HepG2 (cell line): ENCODE results near the gene AXIN2. TPM values are rescaled to one million over a fixed set of nuclear protein-coding genes. Genes with fewer than 3 reads are reported as not detected.

Source experiments
- ETV6 ChIP-seq: sonication (generic); formaldehyde crosslinking; conservative IDR thresholded peaks from 2 replicates; pipeline ENCODE4 v1.4.0; 2020; ENCODE audit warnings: missing genetic modification reagents
- GLI4 ChIP-seq: sonication (generic); formaldehyde crosslinking; IDR thresholded peaks from 2 replicates; pipeline ENCODE4 v1.5.1; 2020; ENCODE audit warnings: missing genetic modification reagents, mild to moderate bottlenecking, moderate library complexity, borderline replicate concordance
- GTF2F1 ChIP-seq: fragments of 150-350 bp; IDR thresholded peaks from 2 replicates; pipeline ENCODE4 v1.6.1; 2014; ENCODE audit warnings: low read length
- HMGA1 ChIP-seq: sonication (generic); formaldehyde crosslinking; conservative IDR thresholded peaks from 2 replicates; pipeline ENCODE4 v1.4.0; 2020; ENCODE audit warnings: missing genetic modification reagents
- KLF11 ChIP-seq: IDR thresholded peaks from 2 replicates; pipeline ENCODE4 v1.6.1; 2016; ENCODE audit warnings: missing compliant biosample characterization
- NAIF1 ChIP-seq: sonication (generic); formaldehyde crosslinking; IDR thresholded peaks from 2 replicates; pipeline ENCODE4 v1.5.0; 2020; ENCODE audit warnings: mild to moderate bottlenecking, missing genetic modification reagents, borderline replicate concordance
- REPIN1 ChIP-seq: sonication (generic); formaldehyde crosslinking; IDR thresholded peaks from 2 replicates; pipeline ENCODE4 v1.8.0; 2022; ENCODE audit warnings: missing genetic modification reagents, low read depth, mild to moderate bottlenecking, borderline replicate concordance
- SRSF1 ChIP-seq: fragments of 200-400 bp; formaldehyde crosslinking; optimal IDR thresholded peaks from 2 replicates; pipeline ENCODE3; 2017; ENCODE audit warnings: mild to moderate bottlenecking, low read depth, low read length, moderate library complexity
- TBX3 ChIP-seq: fragments of 450-650 bp; IDR thresholded peaks from 2 replicates; pipeline ENCODE4 v1.6.1; 2017; ENCODE audit warnings: antibody characterized with exemption, mild to moderate bottlenecking, inconsistent platforms, borderline replicate concordance
- ZBTB42 ChIP-seq: sonication (generic); formaldehyde crosslinking; IDR thresholded peaks from 2 replicates; pipeline ENCODE4 v1.5.0; 2020; ENCODE audit warnings: mild to moderate bottlenecking, missing genetic modification reagents
- ZNF607 ChIP-seq: sonication (generic); formaldehyde crosslinking; IDR thresholded peaks from 2 replicates; pipeline ENCODE4 v1.5.1; 2020; ENCODE audit warnings: missing genetic modification reagents, mild to moderate bottlenecking, borderline replicate concordance
- ZNF7 ChIP-seq: IDR thresholded peaks from 2 replicates; pipeline ENCODE4 v1.6.1; 2016; ENCODE audit warnings: missing biosample characterization, missing genetic modification reagents
- ZNF747 ChIP-seq: sonication (generic); formaldehyde crosslinking; IDR thresholded peaks from 2 replicates; pipeline ENCODE4 v1.8.1; 2023; ENCODE audit warnings: missing genetic modification reagents, mild to moderate bottlenecking, borderline replicate concordance
- ZSCAN20 ChIP-seq: sonication (generic); formaldehyde crosslinking; IDR thresholded peaks from 2 replicates; pipeline ENCODE4 v1.4.0; 2020; ENCODE audit warnings: missing genetic modification reagents, mild to moderate bottlenecking, borderline replicate concordance
- polyA plus RNA-seq, 8 experiments: library from polyadenylated mRNA; depleted of rRNA in 3 of 8; stranded (reverse) in 7 of 8; unstranded in 1 of 8; fragments of >200 nt; fragmentation: Illumina TruSeq in 4 of 8; extraction: Trizol in 4 of 8; gene quantifications; 2 replicates each; pipeline versions ENCODE4 v1.2.1 to v1.2.3, GENCODE V29; 2011 to 2016; ENCODE audit warnings: low read depth in 4 of 8, missing spikeins in 1 of 8, mixed read lengths in 1 of 8; ENCODE audit not compliant: insufficient read depth in 1 of 8
- total RNA-seq, 5 experiments: library from RNA; depleted of rRNA; stranded (reverse); fragments of >200 nt; fragmentation: Illumina TruSeq; extraction: Trizol; gene quantifications; 2 replicates each; pipeline ENCODE4 v1.2.3, GENCODE V29; 2016; ENCODE audit warnings: low read depth in 1 of 5
- TF ChIP-seq, protein P1 (sequence below): sonication (generic); formaldehyde crosslinking; conservative IDR thresholded peaks from 2 replicates; pipeline ENCODE4 v1.4.0; 2020; ENCODE audit warnings: mild to moderate bottlenecking, missing genetic modification reagents, moderate library complexity
- TF ChIP-seq, protein P2 (sequence below): sonication (generic); formaldehyde crosslinking; IDR thresholded peaks from 2 replicates; pipeline ENCODE4 v1.5.0; 2020; ENCODE audit warnings: missing genetic modification reagents
- TF ChIP-seq, protein P3 (sequence below): sonication (generic); formaldehyde crosslinking; IDR thresholded peaks from 2 replicates; pipeline ENCODE4 v1.4.0; 2020; ENCODE audit warnings: missing genetic modification reagents
- TF ChIP-seq, protein P4 (sequence below): sonication (generic); formaldehyde crosslinking; IDR thresholded peaks from 2 replicates; pipeline ENCODE4 v1.4.0; 2020; ENCODE audit warnings: low read depth, mild to moderate bottlenecking, missing genetic modification reagents
- TF ChIP-seq, protein P5 (sequence below): IDR thresholded peaks from 2 replicates; pipeline ENCODE4 v1.6.1; 2012; ENCODE audit warnings: low read depth, low read length, improper control_type of control experiment

The AXIN2 gene
- total and polyA plus RNA-seq, 2 of the 13 experiments (the other 11 are each of a cell fraction or from before 2014, with no cell fraction given) = 58.6 to 63.4 TPM

- TF ChIP-seq, protein P1, sequence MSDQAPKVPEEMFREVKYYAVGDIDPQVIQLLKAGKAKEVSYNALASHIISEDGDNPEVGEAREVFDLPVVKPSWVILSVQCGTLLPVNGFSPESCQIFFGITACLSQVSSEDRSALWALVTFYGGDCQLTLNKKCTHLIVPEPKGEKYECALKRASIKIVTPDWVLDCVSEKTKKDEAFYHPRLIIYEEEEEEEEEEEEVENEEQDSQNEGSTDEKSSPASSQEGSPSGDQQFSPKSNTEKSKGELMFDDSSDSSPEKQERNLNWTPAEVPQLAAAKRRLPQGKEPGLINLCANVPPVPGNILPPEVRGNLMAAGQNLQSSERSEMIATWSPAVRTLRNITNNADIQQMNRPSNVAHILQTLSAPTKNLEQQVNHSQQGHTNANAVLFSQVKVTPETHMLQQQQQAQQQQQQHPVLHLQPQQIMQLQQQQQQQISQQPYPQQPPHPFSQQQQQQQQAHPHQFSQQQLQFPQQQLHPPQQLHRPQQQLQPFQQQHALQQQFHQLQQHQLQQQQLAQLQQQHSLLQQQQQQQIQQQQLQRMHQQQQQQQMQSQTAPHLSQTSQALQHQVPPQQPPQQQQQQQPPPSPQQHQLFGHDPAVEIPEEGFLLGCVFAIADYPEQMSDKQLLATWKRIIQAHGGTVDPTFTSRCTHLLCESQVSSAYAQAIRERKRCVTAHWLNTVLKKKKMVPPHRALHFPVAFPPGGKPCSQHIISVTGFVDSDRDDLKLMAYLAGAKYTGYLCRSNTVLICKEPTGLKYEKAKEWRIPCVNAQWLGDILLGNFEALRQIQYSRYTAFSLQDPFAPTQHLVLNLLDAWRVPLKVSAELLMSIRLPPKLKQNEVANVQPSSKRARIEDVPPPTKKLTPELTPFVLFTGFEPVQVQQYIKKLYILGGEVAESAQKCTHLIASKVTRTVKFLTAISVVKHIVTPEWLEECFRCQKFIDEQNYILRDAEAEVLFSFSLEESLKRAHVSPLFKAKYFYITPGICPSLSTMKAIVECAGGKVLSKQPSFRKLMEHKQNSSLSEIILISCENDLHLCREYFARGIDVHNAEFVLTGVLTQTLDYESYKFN (CRISPR knock-in tag) = peak; percentile 53
- TF ChIP-seq ZNF7 (CRISPR knock-in tag) = no peak
- TF ChIP-seq, protein P2, sequence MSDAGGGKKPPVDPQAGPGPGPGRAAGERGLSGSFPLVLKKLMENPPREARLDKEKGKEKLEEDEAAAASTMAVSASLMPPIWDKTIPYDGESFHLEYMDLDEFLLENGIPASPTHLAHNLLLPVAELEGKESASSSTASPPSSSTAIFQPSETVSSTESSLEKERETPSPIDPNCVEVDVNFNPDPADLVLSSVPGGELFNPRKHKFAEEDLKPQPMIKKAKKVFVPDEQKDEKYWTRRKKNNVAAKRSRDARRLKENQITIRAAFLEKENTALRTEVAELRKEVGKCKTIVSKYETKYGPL (CRISPR knock-in tag) = peak; percentile 95
- no peak for TF ChIP-seq ZNF747 (CRISPR knock-in tag)
- peak; percentile 92 for TF ChIP-seq ZSCAN20 (CRISPR knock-in tag)
- no peak for TF ChIP-seq ZBTB42 (CRISPR knock-in tag)
- no peak for TF ChIP-seq KLF11
- peak; percentile 76; the same call in 1 of the 2 replicates for TF ChIP-seq NAIF1
- peak; percentile 97 for TF ChIP-seq REPIN1 (CRISPR knock-in tag)
- TF ChIP-seq, protein P3, sequence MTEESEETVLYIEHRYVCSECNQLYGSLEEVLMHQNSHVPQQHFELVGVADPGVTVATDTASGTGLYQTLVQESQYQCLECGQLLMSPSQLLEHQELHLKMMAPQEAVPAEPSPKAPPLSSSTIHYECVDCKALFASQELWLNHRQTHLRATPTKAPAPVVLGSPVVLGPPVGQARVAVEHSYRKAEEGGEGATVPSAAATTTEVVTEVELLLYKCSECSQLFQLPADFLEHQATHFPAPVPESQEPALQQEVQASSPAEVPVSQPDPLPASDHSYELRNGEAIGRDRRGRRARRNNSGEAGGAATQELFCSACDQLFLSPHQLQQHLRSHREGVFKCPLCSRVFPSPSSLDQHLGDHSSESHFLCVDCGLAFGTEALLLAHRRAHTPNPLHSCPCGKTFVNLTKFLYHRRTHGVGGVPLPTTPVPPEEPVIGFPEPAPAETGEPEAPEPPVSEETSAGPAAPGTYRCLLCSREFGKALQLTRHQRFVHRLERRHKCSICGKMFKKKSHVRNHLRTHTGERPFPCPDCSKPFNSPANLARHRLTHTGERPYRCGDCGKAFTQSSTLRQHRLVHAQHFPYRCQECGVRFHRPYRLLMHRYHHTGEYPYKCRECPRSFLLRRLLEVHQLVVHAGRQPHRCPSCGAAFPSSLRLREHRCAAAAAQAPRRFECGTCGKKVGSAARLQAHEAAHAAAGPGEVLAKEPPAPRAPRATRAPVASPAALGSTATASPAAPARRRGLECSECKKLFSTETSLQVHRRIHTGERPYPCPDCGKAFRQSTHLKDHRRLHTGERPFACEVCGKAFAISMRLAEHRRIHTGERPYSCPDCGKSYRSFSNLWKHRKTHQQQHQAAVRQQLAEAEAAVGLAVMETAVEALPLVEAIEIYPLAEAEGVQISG = peak; percentile 73
- TF ChIP-seq HMGA1 = no peak
- TF ChIP-seq, protein P4, sequence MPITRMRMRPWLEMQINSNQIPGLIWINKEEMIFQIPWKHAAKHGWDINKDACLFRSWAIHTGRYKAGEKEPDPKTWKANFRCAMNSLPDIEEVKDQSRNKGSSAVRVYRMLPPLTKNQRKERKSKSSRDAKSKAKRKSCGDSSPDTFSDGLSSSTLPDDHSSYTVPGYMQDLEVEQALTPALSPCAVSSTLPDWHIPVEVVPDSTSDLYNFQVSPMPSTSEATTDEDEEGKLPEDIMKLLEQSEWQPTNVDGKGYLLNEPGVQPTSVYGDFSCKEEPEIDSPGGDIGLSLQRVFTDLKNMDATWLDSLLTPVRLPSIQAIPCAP = peak; percentile 88
- TF ChIP-seq, protein P5, sequence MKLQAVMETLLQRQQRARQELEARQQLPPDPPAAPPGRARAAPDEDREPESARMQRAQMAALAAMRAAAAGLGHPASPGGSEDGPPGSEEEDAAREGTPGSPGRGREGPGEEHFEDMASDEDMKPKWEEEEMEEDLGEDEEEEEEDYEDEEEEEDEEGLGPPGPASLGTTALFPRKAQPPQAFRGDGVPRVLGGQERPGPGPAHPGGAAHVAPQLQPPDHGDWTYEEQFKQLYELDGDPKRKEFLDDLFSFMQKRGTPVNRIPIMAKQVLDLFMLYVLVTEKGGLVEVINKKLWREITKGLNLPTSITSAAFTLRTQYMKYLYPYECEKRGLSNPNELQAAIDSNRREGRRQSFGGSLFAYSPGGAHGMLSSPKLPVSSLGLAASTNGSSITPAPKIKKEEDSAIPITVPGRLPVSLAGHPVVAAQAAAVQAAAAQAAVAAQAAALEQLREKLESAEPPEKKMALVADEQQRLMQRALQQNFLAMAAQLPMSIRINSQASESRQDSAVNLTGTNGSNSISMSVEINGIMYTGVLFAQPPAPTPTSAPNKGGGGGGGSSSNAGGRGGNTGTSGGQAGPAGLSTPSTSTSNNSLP = peak; percentile 68
- peak; percentile 90 for TF ChIP-seq TBX3
- peak; percentile 68 for TF ChIP-seq ZNF607 (CRISPR knock-in tag)
- no peak for TF ChIP-seq SRSF1
- 0 out of 2 replicates have a peak, but pooled peaks have one; percentile 75 for TF ChIP-seq ETV6 (CRISPR knock-in tag)
- peak; percentile 95; the same call in 1 of the 2 replicates for TF ChIP-seq GLI4 (CRISPR knock-in tag)
- no peak for TF ChIP-seq GTF2F1
Observed at GRCh38 chr17:65561452-65562205, at the start of gene AXIN2 (continued).
